Measurements from ENCODE around the gene PRKAG1. TPM values are rescaled to one million over a fixed set of nuclear protein-coding genes. Genes with fewer than 3 reads are reported as not detected.
A peak's percentile ranks its signal among the peaks of the same experiment; 100 is the strongest.

Gene PRKAG1
- total and polyA plus RNA-seq, 7 donors: 49.5 to 105 (median 75.1) TPM

- DNase-seq: peak in 1 of 2 donors; percentile 52
- intact Hi-C loops (cut with DNase I): loop anchor here (5.0 kb wide), 1 partner anchor 37 kb away; no protein-coding TSS in a partner anchor
- ATAC-seq: no peak
- Histone ChIP-seq H3K4me3 (no peak overlapping the region), H3K36me3 (ENCODE audit: insufficient read depth in 1 of 2, low read depth in 1 of 2) (peaks cover 5 to 51% of the 10 kb centered on the region in 2 donors), H3K9me3 (no peaks in the 10 kb centered on the region), H3K27ac (no peak overlapping the region), H3K4me1 (peaks cover 22% of the 10 kb centered on the region), H3K27me3 (ENCODE audit: insufficient read depth in 3 of 3, low read length in 2 of 3) (no peaks in the 10 kb centered on the region)
- 75 to 87% (median 86%) methylated on average over 5 to 6 of the region's 6 CpGs for WGBS, 3 donors
- no peak for TF ChIP-seq CTCF (IDR thresholded peaks at IDR 0.05)
Observed at GRCh38 chr12:49020441-49020840, 1.9 kb upstream of the PRKAG1 start.

GRCh38 chr12:49019443-49020324 is 1.1 kb upstream of the PRKAG1 start:
- 58 to 67% (median 60%) methylated on average over 9 to 10 of the region's 10 CpGs for WGBS, 3 donors
- no peaks in the 10 kb centered on the region for H3K9me3 ChIP-seq
- intact Hi-C loops (cut with DNase I): loop anchor here (5.0 kb wide), 1 partner anchor 38 kb away; no protein-coding TSS in a partner anchor
- no peaks in the 10 kb centered on the region for H3K27me3 ChIP-seq (ENCODE audit: insufficient read depth in 3 of 3, low read length in 2 of 3)
- ATAC-seq: no peak
- H3K4me3 ChIP-seq: peak overlapping the region; percentile 88
- peak overlapping the region; percentile 96 for H3K27ac ChIP-seq
- H3K4me1 ChIP-seq: peaks cover 30% of the 10 kb centered on the region
- peak in 1 of 2 donors; percentile 49 for DNase-seq
- H3K36me3 ChIP-seq (ENCODE audit: insufficient read depth in 1 of 2, low read depth in 1 of 2): peaks cover 5 to 43% of the 10 kb centered on the region in 2 donors
- no peak for TF ChIP-seq CTCF (IDR thresholded peaks at IDR 0.05)

GRCh38 chr12:49019120-49019430 is 499 bp upstream of the PRKAG1 start:
- intact Hi-C loops (cut with DNase I): no loop called here
- DNase-seq (no peak), ATAC-seq (peak in 2 of 4 donors; percentile 4 to 11)
- H3K4me3 ChIP-seq: peak overlapping the region; percentile 88
- no peaks in the 10 kb centered on the region for H3K9me3 ChIP-seq
- 4 to 5% (median 4%) methylated on average over 8 of the region's 8 CpGs for WGBS, 3 donors
- peaks cover 5 to 37% of the 10 kb centered on the region in 2 donors for H3K36me3 ChIP-seq (ENCODE audit: insufficient read depth in 1 of 2, low read depth in 1 of 2)
- no peak for TF ChIP-seq CTCF (IDR thresholded peaks at IDR 0.05)
- H3K27me3 ChIP-seq (ENCODE audit: insufficient read depth in 3 of 3, low read length in 2 of 3): no peaks in the 10 kb centered on the region
- peaks cover 33% of the 10 kb centered on the region for H3K4me1 ChIP-seq
- H3K27ac ChIP-seq: peak overlapping the region; percentile 96

GRCh38 chr12:49017891-49018260 is 700 bp downstream of the PRKAG1 start:
- peak overlapping the region; percentile 88 for H3K4me3 ChIP-seq
- H3K36me3 ChIP-seq (ENCODE audit: insufficient read depth in 1 of 2, low read depth in 1 of 2): peaks cover 5 to 27% of the 10 kb centered on the region in 2 donors
- peak; percentile 49 to 65 (median 56) for ATAC-seq
- peak overlapping the region; percentile 96 for H3K27ac ChIP-seq
- H3K27me3 ChIP-seq (ENCODE audit: insufficient read depth in 3 of 3, low read length in 2 of 3): no peaks in the 10 kb centered on the region
- H3K4me1 ChIP-seq: peaks cover 42% of the 10 kb centered on the region
- DNase-seq: peak; percentile 52 to 81
- intact Hi-C loops (cut with DNase I): no loop called here
- H3K9me3 ChIP-seq: no peaks in the 10 kb centered on the region
- TF ChIP-seq CTCF (IDR thresholded peaks at IDR 0.05): no peak
- WGBS, 3 donors: 1% methylated on average over 8 of the region's 8 CpGs
